ENCODE results near the gene SNED1.

DNA sequence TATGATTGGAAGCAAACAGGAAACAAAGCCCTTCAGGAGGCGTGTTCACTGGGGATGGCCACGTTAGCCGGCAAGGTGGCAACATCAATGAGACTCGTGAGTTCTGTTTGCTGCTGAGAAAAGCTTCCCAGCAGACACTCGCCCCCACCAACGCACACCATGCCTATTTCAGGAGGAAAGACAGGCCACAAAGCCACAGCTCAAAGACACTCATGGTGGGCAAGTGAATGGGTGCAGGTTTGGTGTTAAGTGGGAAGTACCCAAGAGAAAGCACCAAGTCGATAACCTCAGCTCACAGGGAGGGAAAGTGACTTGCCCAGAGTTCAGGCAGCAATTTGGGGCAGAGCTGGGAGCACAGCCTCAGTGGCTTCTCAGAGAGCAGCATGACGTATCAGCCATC lies 114.2 kb downstream of the SNED1 start:
- TF ChIP-seq, protein P1, sequence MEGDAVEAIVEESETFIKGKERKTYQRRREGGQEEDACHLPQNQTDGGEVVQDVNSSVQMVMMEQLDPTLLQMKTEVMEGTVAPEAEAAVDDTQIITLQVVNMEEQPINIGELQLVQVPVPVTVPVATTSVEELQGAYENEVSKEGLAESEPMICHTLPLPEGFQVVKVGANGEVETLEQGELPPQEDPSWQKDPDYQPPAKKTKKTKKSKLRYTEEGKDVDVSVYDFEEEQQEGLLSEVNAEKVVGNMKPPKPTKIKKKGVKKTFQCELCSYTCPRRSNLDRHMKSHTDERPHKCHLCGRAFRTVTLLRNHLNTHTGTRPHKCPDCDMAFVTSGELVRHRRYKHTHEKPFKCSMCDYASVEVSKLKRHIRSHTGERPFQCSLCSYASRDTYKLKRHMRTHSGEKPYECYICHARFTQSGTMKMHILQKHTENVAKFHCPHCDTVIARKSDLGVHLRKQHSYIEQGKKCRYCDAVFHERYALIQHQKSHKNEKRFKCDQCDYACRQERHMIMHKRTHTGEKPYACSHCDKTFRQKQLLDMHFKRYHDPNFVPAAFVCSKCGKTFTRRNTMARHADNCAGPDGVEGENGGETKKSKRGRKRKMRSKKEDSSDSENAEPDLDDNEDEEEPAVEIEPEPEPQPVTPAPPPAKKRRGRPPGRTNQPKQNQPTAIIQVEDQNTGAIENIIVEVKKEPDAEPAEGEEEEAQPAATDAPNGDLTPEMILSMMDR (IDR thresholded peaks at IDR 0.05; ENCODE audit: low read depth, low read length, poor library complexity, severe bottlenecking) = no peak
- TF ChIP-seq EZH2phosphoT487 (IDR thresholded peaks at IDR 0.05; ENCODE audit: borderline replicate concordance, low read length) = no peak

All from DOHH2 (cell line).